ENCODE data around the gene CEP68. TPM values are rescaled to one million over a fixed set of nuclear protein-coding genes. Genes with fewer than 3 reads are reported as not detected.

CEP68 gene
- total RNA-seq, 4 donors from 2014 or later = 21.4 to 48.0 (median 35.2) TPM

GRCh38 chr2:65112633-65113032 lies 56.4 kb downstream of the CEP68 start:
- H3K4me1 ChIP-seq = peaks cover 29 to 32% of the 10 kb centered on the region in 2 donors

GRCh38 chr2:65113229-65113628 lies 57.0 kb downstream of the CEP68 start:
- ATAC-seq (peak in 1 of 2 donors; percentile 66), DNase-seq (no peak)
- in situ Hi-C loops (cut with MboI; ENCODE audit: low sequenced_read_pairs in 4 of 4) (no loop called here), intact Hi-C loops (cut with DNase I; ENCODE audit: low total_unique reads) (no loop called here)
- peak overlapping the region; percentile 11 to 50 (median 28) for H3K27ac ChIP-seq
- no peaks in the 10 kb centered on the region for H3K9me3 ChIP-seq
- H3K4me1 ChIP-seq = peaks cover 23 to 26% of the 10 kb centered on the region in 2 donors
- H3K4me3 ChIP-seq = no peak overlapping the region
- no peaks in the 10 kb centered on the region for H3K36me3 ChIP-seq
- no peak for TF ChIP-seq POLR2A (IDR thresholded peaks at IDR 0.05)
- TF ChIP-seq, protein P1, sequence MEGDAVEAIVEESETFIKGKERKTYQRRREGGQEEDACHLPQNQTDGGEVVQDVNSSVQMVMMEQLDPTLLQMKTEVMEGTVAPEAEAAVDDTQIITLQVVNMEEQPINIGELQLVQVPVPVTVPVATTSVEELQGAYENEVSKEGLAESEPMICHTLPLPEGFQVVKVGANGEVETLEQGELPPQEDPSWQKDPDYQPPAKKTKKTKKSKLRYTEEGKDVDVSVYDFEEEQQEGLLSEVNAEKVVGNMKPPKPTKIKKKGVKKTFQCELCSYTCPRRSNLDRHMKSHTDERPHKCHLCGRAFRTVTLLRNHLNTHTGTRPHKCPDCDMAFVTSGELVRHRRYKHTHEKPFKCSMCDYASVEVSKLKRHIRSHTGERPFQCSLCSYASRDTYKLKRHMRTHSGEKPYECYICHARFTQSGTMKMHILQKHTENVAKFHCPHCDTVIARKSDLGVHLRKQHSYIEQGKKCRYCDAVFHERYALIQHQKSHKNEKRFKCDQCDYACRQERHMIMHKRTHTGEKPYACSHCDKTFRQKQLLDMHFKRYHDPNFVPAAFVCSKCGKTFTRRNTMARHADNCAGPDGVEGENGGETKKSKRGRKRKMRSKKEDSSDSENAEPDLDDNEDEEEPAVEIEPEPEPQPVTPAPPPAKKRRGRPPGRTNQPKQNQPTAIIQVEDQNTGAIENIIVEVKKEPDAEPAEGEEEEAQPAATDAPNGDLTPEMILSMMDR (IDR thresholded peaks at IDR 0.05 in 4 of 5, conservative IDR thresholded peaks at IDR 0.05 in 1 of 5) = no peak
- H3K27me3 ChIP-seq = no peaks in the 10 kb centered on the region

More at GRCh38 chr2:65112633-65113032, 56.4 kb downstream of the CEP68 start:
- H3K27me3 ChIP-seq = no peaks in the 10 kb centered on the region
- DNase-seq = no peak
- no peaks in the 10 kb centered on the region for H3K36me3 ChIP-seq
- no peak for ATAC-seq
- no peak for TF ChIP-seq POLR2A (IDR thresholded peaks at IDR 0.05)
- TF ChIP-seq, protein P1 (IDR thresholded peaks at IDR 0.05 in 4 of 5, conservative IDR thresholded peaks at IDR 0.05 in 1 of 5) = no peak
- intact Hi-C loops (cut with DNase I; ENCODE audit: low total_unique reads) (no loop called here), in situ Hi-C loops (cut with MboI; ENCODE audit: low sequenced_read_pairs in 4 of 4) (no loop called here)
- H3K4me3 ChIP-seq = no peak overlapping the region
- no peaks in the 10 kb centered on the region for H3K9me3 ChIP-seq
- peak overlapping the region in 1 of 4 donors; percentile 41 for H3K27ac ChIP-seq

DNA sequence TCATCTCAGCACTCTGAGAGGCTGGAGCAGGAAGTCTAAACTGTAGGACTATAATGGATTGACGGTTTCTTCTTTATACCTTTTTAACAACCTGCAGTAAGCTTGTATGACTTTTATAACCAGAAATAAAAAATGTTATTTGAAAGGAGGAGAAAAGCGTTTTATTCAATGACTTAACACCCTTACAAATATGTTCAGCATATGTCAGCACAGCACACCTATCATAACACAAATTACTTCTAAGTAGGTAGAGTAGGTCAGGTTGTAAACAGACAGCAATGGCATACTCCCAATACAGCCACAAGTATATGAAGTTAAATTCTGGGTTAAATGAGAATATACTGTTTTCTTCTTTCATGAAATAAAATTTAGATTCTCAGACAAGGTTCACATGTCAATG lies 57.6 kb downstream of the CEP68 start:
- no peaks in the 10 kb centered on the region for H3K27me3 ChIP-seq
- H3K9me3 ChIP-seq = no peaks in the 10 kb centered on the region
- in situ Hi-C loops (cut with MboI; ENCODE audit: low sequenced_read_pairs in 4 of 4) (no loop called here), intact Hi-C loops (cut with DNase I; ENCODE audit: low total_unique reads) (no loop called here)
- ATAC-seq (no peak), DNase-seq (no peak)
- no peaks in the 10 kb centered on the region for H3K36me3 ChIP-seq
- H3K4me3 ChIP-seq = no peak overlapping the region
- H3K4me1 ChIP-seq = peaks cover 23% of the 10 kb centered on the region in 2 donors
- TF ChIP-seq, protein P1 (IDR thresholded peaks at IDR 0.05 in 4 of 5, conservative IDR thresholded peaks at IDR 0.05 in 1 of 5) = no peak
- no peak for TF ChIP-seq POLR2A (IDR thresholded peaks at IDR 0.05)
- H3K27ac ChIP-seq = peak overlapping the region; percentile 11 to 50 (median 28)

DNA sequence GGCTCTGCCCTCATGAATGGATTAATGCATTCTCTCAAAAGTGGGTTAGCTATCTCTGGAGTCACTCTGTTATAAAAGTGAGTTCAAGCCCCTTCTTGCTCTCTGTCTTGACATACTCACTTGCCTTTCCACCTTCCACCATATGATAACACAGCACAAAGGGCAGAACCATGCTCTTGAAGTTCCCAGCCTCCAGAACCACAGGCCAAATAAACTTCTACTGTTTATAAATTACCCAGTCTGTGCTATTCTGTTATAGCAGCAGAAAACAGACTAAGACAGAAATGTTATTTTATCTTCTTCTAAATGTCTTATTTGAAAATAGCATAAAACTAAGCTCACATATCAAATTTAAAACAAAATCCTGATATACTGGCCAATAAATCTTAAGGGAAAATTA lies 58.7 kb downstream of the CEP68 start:
- no peak for TF ChIP-seq POLR2A (IDR thresholded peaks at IDR 0.05)
- TF ChIP-seq, protein P1 (IDR thresholded peaks at IDR 0.05 in 4 of 5, conservative IDR thresholded peaks at IDR 0.05 in 1 of 5) = no peak
- Histone ChIP-seq H3K27me3 (no peaks in the 10 kb centered on the region), H3K27ac (no peak overlapping the region), H3K4me3 (no peak overlapping the region), H3K9me3 (no peaks in the 10 kb centered on the region), H3K4me1 (peaks cover 23% of the 10 kb centered on the region in 2 donors), H3K36me3 (no peaks in the 10 kb centered on the region)
- no peak for ATAC-seq
- in situ Hi-C loops (cut with MboI; ENCODE audit: low sequenced_read_pairs in 4 of 4) (no loop called here), intact Hi-C loops (cut with DNase I; ENCODE audit: low total_unique reads) (no loop called here)
- DNase-seq = no peak

DNA sequence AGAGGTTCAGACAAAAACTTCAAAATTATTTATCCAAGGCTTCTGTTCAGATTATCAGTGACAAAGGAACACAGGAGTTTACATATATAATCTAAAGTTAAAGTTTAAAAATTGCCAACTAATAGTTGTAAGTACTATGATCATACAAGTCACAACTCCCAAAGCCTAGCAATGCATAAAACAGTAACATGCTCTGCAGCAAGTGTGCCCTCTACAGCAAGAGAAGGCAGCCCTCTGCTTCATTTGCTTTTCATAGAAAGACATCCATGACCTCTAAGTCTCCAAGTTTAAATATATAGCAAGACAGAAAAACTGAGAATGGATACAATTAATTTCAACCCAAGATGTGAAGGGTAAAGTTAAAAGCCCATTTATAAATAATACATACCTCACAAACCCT lies 60.4 kb downstream of the CEP68 start:
- H3K4me3 ChIP-seq = no peak overlapping the region
- in situ Hi-C loops (cut with MboI; ENCODE audit: low sequenced_read_pairs in 4 of 4) = no loop called here
- TF ChIP-seq POLR2A (IDR thresholded peaks at IDR 0.05) = no peak
- TF ChIP-seq, protein P1 (IDR thresholded peaks at IDR 0.05 in 4 of 5, conservative IDR thresholded peaks at IDR 0.05 in 1 of 5) = no peak
- ATAC-seq (no peak), DNase-seq (no peak)
- no peaks in the 10 kb centered on the region for H3K27me3 ChIP-seq
- no peak overlapping the region for H3K27ac ChIP-seq
- intact Hi-C loops (cut with DNase I; ENCODE audit: low total_unique reads) = no loop called here
- peaks cover 26 to 28% of the 10 kb centered on the region in 2 donors for H3K4me1 ChIP-seq
- H3K9me3 ChIP-seq = no peaks in the 10 kb centered on the region
- H3K36me3 ChIP-seq = no peaks in the 10 kb centered on the region
